Lung microvascular endothelial cell (primary cell): ENCODE data around the gene PAQR6. TPM values are rescaled to one million over a fixed set of nuclear protein-coding genes. Genes with fewer than 3 reads are reported as not detected.

Experiments used
- DNase-seq, 2 donors: peaks; one replicate each; pipeline versions ENCODE4 v3.0.0 to v3.0.0-alpha.2; 2010; ENCODE audit warnings: low read depth in 2 of 2
- total RNA-seq: library from RNA; depleted of rRNA; stranded (reverse); fragments of >200 nt; gene quantifications from 2 replicates; pipeline ENCODE4 v1.2.1, GENCODE V29; 2014

Gene PAQR6
- total RNA-seq, 1 donor from 2014 or later, result 0.60 TPM

- no peak for DNase-seq
Measured at GRCh38 chr1:156263288-156263655, 15.4 kb upstream of the PAQR6 start.

GRCh38 chr1:156262461-156263287 lies 14.8 kb upstream of the PAQR6 start:
- peak in 1 of 2 donors; percentile 39 for DNase-seq

- no peak for DNase-seq
Measured at GRCh38 chr1:156260896-156261295, 13.0 kb upstream of the PAQR6 start.

GRCh38 chr1:156259805-156260204 lies 11.9 kb upstream of the PAQR6 start:
- peak; percentile 28 to 34 for DNase-seq

GRCh38 chr1:156258859-156259258 lies 11.0 kb upstream of the PAQR6 start:
- no peak for DNase-seq

GRCh38 chr1:156257711-156258110 lies 9.9 kb upstream of the PAQR6 start:
- no peak for DNase-seq

GRCh38 chr1:156253634-156254033 lies 5.8 kb upstream of the PAQR6 start:
- DNase-seq, result no peak

GRCh38 chr1:156251527-156251926 lies 3.7 kb upstream of the PAQR6 start:
- DNase-seq, result peak in 1 of 2 donors; percentile 62

- DNase-seq, result no peak
Measured at GRCh38 chr1:156249593-156249992, 1.7 kb upstream of the PAQR6 start.

- DNase-seq, result no peak
Measured at GRCh38 chr1:156248323-156248683, 447 bp upstream of the PAQR6 start.

- DNase-seq, result no peak
Measured at GRCh38 chr1:156246781-156247459, 936 bp downstream of the PAQR6 start.

- DNase-seq, result no peak
Measured at GRCh38 chr1:156246241-156246780, 1.5 kb downstream of the PAQR6 start.

GRCh38 chr1:156245451-156246232 lies 2.2 kb downstream of the PAQR6 start:
- peak; percentile 40 to 56 for DNase-seq

GRCh38 chr1:156244712-156245111 lies 3.1 kb downstream of the PAQR6 start:
- no peak for DNase-seq

- no peak for DNase-seq
Measured at GRCh38 chr1:156244126-156244525, 3.7 kb downstream of the PAQR6 start.

GRCh38 chr1:156242738-156243137 lies 5.1 kb downstream of the PAQR6 start:
- DNase-seq, result no peak

- no peak for DNase-seq
Measured at GRCh38 chr1:156241926-156242325, 5.9 kb downstream of the PAQR6 start, which contains the start of gene BGLAP. Gene BGLAP, plus strand, starts transcription at chr1:156242184. Its CDS starts 48 bp downstream, at chr1:156242232.

- DNase-seq, result peak; percentile 59 to 69
Measured at GRCh38 chr1:156241311-156241811, 6.5 kb downstream of the PAQR6 start.

- no peak for DNase-seq
Measured at GRCh38 chr1:156238248-156238647, 9.6 kb downstream of the PAQR6 start.

- DNase-seq, result no peak
Measured at GRCh38 chr1:156236164-156236563, 11.7 kb downstream of the PAQR6 start.

- peak in 1 of 2 donors; percentile 85 for DNase-seq
Measured at GRCh38 chr1:156233426-156234127, 14.3 kb downstream of the PAQR6 start.
